GM19240 (cell line): Measurements from ENCODE around the gene PARP1.

ENCODE experiments used
- DNase-seq: peaks from one replicate; pipeline ENCODE4 v3.0.0; 2011; ENCODE audit warnings: low spot score; ENCODE audit not compliant: insufficient read length

The PARP1 gene

DNA sequence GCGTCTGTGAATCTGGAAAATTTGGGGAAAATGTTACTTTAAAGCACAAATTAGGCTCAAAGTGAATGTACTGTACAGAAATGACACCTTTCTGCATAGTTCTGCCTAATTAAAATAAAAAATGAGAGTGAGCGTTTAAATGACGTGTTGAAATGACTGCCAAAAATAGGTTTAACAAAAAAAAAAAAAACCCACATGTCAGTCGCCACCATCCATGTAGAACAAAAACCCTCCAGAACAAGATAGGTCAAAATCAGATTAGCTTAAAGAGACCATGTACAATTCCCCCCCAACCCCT, 745 bp downstream of the PARP1 start:
- no peak for DNase-seq

DNA sequence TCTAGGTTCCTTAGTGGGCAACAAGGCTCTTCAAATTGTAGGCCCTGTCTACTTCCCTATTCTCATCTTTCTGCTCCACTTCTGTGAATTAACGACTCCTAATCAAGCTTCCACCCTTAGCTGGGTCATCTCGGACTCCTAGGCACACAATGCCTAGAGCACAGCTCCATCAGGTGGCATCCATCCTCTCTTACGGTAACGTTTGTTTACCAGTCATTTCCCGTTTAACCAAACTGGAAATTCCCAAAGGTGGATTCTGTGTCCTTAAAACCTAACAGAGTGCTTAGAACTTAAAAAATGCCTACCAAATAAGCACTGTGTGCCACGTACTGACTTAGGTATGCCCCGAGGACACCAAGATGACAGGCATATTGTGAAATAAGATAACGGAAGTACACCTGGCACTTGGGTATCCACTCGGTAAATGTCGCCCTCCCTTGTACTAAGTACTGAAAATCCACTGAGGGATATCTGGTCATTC, 1.5 kb downstream of the PARP1 start:
- DNase-seq, result no peak

DNA sequence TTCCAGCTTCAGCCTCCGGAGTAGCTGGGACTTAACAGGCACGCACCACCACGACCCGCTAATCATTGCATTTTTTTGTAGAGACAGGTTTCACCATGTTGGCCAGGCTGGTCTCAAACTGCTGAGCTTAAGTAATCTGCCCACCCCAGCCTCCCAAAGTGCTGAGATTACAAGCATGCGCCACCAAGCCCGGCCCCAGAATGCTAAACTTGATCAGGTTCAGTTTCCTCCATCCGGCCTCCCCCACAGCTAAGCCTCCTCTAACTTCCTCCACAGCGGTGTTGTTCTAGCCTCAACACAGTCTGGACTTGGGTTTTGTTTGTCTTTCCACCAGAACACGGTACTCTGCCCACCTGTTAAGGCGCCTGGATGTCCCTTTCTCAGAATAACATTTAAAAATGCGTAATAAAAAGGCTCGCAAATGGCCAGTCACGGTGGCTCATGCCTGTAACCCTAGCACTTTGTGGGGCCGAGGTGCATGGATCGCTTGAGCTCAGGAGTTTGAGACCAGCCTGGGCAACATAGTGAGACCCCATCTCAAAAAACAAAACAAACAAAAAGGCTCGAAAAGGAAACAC, 2.4 kb downstream of the PARP1 start:
- no peak for DNase-seq

DNA sequence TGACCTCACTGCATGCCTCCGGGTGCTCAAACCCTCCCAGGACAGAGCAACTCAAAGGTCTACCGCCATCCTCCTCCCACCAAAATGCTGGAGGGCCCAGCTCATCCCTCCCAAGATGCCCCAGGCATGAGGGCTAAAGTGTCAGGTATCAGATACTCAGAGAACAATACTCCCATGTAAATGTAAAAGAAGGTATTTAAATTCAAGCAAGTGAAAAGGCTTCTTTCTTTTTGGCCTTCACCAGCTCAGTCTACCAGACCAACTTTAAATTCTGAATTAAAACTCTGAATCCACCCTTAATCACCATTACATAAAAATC, 3.0 kb downstream of the PARP1 start:
- no peak for DNase-seq

DNA sequence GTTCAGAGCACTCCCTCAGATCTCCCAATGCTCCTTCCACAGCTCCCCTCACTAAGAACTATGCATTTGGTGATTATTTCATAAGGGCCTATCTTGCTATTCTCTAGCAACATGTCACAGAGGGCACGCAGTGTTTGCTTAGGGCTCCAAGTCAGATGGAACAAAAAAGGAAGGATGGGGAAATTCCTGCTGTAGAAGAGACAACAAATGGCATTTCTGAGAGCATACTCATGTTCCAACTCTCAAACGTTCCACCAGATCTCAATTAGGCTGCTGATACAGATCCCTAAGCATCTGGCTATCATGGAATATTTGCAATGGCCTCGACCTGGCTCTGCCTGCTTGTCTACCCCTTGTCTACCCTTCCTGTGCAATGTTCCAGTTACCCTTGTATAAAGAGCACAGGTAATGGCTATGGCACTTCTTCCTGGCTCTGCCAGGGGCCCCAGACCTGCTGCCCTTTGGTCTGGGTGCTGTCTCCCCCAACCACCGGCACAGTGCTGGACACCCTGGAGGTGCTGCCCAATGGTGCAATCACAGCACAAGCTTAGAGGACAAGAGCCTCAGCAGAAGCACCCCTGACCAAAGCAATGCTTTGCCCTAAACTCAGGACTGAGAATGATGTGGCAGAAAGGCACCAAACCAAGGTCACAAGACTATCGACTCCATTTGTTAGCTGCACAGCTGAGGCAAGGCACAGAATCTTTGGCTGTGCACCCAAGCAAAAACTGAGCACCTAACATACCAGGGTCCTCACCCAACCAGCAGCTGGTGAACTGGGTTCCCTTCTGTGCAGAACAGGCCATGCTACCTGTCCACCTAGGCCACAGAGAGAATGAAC, 3.6 kb downstream of the PARP1 start:
- no peak for DNase-seq

DNA sequence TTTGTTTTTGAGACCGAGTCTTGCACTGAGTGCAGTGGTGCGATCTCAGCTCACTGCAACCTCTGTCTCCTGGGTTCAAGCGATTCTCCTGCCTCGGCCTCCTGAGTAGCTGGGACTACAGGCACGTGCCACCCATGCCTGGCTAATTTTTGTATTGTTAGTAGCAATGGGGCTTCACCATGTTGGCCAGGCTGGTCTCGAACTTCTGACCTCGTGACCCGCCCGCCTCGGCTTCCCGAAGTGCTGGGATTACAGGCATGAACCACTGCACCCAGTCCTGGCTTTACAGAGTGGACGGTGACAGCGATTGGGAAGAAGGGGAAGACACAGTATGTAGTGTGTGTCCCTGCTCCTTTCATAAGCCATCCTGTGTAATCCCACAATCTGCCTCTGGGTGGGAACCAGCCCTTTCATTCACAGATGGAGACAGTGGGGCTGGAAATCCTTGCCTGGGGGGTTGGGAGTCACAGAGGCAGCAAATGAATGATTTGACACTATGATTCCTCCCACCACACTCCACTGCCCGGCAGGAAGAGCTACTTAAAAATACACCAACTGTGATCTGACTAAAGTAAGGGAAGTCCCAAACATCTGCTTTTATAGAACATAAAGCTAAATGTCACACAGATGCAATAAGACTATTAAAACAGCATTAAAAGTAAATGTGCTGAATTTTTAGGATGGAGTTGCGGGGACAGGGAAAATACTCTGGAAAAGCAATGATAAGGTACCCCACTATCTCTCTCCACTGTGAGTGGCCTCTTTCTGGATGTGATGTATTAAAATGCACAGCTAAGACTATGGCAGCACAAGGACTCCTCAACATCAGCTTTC, 4.5 kb downstream of the PARP1 start:
- DNase-seq, result no peak

DNA sequence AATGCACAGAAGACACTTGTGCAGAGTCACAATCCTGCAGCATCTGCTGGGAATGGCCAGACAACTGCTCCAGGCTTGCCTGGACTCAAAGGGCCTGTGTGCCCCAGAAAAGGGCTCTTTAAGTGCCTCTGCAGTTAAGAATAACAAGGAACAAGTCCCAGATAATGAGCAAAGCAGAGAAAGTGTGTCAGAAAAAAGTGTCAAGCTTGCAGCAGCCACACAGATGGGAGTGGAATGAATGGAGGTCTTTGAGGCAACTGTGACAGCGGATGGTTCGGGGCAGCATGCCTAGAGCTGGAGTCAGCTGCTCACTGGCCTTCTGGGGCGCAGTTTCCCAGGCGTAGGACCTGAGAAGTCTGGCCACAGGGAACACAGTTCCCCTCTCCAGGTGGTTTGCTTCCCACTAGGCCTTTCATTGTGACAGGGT, 5.1 kb downstream of the PARP1 start:
- no peak for DNase-seq

DNA sequence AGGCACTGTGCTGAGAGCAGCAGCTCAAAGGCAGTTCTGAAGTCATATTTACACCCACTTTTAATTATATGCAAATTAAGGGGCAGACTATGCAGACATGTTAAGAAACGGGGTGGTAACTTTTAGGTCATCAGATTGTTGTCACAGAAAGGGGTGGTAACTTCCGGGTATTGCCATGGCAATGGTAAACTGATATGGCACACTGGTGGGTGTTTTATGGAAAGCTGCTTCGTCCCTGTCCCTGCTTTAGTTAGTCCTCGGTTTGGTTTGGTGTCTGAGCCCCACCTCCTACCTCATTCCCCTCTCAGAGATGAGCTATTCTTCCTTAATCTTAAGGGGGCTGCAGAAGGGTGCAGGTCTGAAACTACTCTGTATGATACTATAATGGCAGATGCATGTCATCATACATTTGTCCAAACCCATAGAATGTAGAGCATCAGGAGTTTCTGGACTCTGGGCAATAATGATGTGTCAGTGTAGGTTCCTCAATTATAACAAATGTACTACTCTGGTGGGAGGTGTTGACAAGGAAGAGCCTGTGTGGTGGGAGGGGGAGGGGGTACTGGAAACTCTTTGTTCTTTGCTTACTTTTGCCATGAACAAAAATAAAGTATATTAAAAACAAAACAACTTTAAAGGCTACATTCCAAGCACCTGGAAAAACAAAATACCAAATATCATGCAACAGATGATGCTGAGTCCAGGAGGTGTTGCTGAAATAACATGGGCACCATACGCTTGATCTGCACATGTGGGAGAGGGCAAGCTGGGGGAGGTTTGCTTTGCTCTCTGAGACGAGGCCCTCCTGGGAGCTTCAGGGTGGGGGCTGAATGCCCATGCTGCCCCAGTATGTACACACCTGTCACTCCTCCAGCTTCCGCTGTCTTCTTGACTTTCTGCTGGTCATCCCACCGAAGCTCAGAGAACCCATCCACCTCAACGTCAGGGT, 6.3 kb downstream of the PARP1 start:
- no peak for DNase-seq

DNA sequence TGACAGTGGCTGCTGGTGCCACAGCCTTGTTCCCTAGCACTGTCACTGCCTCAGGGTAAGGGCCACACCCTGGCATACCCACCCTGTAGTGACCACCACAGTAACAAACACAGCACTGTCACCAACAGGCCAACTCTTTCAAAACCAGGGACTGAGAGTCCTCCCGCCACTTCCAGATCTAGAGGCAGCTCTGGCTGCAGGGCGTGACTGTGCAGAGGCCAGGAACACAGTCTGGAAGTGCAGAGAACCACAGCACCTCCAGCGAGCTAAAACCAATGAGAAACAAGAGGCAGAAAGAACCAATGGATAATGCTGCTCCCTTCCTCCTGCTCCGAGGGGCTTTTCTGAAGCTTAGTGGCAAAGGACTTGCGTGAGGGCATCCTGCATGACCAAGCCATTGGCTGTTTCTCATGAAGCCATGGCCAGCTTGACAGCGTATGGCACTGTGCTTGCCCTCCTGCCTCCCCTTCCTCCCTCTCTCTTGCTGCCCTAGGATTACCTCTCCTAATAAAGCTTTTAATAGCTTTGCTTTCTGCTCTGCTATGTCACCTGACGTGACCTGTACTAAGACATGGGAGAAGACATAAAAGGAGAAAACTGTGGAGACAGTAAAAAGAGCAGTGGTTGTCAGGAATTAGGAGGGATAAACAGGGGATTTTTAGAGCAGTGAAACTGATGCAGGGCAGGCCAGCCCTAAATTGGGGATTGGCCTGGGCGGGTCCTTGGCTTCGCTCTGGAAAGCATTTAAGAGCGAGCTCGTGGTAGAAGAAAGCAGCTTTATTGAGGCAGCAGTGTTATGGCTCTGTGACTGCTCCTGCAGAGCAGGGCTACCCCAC, 7.2 kb downstream of the PARP1 start:
- no peak for DNase-seq

DNA sequence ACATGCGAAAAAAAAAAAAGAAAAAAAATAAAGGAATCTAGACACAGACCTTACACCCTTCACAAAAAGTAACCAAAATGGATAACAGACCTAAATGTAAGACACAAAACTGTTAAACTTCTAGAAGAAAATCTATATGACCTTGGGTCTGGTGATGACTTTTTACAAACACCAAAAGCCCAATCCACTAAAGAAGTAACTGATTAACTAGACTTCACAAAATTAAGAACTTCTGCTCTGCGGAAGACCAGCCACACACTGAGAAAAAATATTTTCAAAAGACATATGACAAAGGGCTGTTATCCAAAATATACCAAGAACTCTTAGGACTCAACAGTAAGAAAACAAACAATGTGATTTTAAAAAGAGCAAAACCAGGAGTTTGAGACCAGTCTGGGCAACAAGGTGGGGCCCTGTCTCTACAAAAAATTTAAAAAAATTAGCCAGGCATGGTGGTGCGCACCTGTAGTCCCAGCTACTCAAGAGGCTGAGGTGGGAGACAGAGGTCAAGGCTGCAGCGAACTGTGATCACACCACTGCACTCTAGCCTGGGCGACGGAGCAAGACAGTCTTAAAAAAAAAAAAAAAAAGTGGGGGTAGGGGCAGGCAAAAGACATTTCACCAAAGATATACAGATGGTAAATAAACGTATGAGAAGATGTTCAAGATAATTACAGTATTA, 9.8 kb downstream of the PARP1 start:
- no peak for DNase-seq

DNA sequence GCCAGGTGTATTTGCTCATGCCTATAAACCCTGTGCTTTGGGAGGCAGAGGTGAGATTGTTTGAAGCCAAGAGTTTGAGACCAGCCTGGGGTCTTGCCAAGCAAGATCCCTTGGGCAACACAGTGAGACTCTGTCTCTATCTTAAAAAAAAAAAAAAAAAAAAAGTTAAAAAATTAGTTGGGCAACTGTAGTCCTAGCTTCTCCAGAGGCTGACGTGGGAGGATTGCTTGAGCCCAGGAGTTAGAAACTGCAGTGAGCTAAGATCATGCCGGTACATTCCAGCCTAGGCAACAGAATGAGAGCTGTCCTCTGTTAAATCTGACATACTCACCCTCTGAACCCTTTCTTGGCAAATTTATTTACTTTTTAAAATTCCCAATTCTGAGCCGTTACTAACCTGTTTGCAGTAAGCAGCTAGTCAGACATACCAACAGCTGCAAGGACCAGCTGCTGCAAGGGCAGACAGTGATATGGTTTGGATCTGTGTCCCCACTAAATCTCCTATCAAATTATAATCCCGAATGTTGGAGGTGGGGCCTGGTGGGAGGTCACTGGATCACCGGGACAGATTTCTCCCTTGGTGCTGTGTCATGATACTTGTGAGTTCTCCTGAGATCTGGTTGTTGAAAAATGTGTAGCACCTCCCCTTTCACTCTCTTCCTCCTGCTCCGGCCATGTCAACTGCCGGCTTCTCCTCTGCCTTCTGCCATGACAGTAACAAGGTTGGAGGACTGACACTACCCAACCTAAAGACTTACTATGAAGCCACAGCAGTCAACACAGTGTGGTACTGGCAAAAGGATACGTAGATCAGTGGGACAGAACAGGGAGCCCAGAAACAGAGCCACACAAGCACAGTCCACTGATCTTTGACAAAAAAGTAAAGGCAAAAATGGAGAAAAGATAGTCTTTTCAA, 10.6 kb downstream of the PARP1 start:
- no peak for DNase-seq

DNA sequence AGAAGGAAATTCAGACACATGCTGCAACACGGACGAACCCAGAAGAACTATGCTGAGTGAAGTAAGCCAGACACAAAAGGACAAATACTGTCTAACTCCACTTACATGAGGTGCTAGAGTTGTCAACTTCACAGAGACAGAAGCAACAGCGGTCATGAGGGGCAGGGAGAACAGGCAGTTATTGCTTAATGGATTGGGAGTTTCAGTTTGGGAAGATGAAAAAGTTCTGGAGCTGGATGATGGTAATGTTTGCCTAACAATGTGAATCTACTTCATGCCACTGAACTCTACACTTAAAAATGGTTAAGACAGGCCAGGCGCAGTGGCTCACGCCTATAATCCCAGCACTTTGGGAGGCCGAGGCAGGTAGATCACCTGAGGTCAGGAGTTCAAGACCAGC, 12.1 kb downstream of the PARP1 start:
- DNase-seq, result no peak

DNA sequence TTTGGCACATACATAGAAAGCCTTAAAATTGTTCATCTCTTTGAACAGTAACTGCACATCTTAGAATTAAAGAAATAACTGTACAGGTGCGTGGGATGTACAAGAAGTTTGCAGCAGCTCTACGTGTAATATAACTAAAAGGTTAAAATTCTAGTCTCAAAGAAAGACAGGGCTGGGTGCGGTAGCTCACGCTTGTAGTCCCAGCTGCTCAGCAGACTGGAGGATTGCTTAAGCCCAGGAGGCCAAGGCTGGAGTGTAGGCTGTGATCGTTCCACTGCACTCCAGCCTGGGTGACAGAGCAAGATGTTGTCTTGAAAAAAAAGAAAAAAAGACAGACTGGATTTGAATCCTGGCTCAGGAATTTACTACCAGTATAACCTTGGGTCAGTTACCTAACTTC, 13.4 kb downstream of the PARP1 start:
- DNase-seq, result no peak

DNA sequence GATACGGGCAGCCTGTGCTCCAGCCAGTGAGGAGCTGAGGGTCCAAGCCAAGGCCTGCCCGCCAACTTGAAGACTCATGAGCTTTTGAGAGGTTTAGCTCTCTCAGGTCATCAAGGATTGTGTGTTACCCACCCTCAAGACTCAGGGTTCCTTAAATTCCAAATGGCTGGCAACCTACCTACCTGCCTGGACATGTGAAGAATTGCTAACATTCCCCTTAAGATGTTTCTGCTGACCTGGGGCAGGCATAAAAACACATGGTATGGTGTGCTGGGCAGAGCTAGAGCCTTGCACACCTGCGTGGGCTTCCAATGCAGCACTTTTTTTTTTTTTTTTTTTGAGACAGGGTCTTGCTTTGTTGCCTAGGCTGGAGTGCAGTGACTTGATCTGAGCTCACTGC, 17.2 kb downstream of the PARP1 start:
- DNase-seq, result no peak

DNA sequence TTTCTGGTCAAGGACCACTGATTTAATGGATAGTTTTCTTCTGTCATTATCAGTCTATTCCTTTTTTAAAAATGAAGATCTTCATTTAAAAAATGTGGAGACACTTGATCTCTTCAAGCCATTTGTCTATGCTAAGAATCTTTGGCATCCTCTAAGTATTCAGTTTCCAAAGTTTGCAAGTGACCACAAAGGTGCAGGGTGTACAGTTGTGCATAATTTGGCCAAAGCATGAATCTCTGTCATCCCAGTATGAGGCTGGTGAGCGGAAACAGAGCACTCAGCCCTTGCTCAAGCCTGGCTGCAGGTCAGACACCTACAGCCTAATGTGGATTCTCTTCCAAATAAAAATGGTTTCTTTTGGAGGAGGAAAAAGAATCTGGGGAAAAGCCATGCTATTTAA, 19.8 kb downstream of the PARP1 start:
- no peak for DNase-seq

DNA sequence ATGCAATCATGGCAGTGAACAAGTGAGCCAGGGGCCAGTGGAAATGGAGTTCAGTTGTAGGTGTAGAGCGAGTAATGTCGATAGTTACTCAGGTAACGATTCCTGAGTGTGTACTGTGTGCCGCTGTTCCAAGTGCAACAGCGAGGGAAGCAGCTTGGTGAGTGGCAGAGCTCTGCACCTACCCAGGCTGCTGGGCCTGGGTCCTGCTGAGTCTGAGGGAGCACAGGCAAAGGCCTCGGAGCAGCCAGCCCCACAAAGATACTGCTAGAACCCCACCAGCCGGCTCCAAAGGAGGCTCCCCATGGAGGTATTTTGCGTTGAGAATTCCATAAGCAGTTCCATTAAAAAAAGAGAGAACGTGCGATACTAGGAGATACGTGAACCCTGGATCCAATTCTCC, 23.2 kb downstream of the PARP1 start:
- DNase-seq, result no peak

DNA sequence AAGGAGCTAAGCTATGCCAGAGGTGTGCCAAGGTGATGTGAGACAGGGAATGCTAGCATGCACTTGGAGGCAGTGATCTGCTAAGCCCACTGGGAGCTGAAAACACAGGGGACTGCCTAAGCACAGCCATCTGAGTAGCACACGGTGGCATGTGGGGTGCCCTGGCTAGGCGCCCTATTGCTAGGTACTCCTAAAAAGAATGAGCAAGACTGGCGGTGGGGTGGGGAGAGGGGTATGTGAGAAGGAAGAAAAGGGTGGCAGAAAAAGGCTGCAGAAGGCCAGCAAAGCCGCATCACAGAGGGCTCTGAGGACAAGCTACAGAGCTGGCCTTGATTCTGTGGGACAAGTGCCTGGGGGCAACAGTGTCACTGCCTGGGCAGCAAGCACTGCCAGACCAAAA, 23.9 kb downstream of the PARP1 start:
- no peak for DNase-seq

DNA sequence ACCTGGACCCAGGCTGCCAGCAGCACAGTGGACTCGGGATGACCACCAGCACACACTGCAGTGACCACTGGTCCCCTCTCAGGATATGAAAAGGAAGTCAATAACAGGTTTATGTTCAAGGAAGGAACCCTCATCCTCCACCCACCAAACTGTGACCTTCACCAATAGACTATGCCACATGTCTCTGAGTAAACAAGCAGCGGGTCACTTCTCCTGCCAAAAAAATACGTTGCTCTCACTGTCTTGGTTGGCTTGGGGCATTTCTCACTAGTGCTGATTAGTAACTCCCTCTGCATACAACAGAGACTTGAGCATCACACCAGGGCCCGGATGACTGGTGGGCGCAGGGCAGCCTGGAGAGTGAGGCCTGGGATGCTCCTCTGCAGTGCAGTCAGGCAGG, 25.9 kb downstream of the PARP1 start:
- no peak for DNase-seq
